Activated CD8-positive, alpha-beta memory T cell treated with anti-CD3 and anti-CD28 coated beads for 4 hours (primary cell): ENCODE data around the gene WT1.

Source experiments
- DNase-seq, 2 donors: peaks; one replicate each; pipeline ENCODE4 v3.0.0-alpha.2; 2020; ENCODE audit warnings: low read depth in 2 of 2

WT1 gene

DNA sequence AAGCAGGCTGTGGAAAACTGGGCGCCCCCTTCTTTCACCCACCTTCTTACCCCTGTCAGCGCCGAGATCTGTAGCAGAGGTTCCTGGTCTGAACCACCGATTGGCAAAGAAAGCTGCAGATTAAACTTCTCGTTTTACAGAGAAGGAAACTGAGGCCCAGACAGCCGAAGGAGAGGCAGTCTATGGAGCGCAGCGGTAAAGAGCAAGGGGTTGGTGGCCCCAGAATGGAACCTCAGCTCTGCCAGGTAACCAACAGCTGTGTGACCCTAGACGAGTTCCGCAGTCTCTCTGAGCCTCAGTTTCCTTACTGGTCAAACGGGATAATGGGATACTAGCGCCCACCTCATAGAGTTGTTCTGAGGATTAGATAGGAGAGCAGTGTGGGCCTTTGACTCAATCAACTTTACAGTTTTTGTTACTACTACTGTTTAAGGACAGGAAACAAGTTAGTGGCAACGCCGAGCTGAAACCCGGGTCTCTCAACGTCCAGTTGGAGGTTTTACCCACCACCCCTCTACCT is 3.1 kb upstream of the WT1 start:
- no peak for DNase-seq

DNA sequence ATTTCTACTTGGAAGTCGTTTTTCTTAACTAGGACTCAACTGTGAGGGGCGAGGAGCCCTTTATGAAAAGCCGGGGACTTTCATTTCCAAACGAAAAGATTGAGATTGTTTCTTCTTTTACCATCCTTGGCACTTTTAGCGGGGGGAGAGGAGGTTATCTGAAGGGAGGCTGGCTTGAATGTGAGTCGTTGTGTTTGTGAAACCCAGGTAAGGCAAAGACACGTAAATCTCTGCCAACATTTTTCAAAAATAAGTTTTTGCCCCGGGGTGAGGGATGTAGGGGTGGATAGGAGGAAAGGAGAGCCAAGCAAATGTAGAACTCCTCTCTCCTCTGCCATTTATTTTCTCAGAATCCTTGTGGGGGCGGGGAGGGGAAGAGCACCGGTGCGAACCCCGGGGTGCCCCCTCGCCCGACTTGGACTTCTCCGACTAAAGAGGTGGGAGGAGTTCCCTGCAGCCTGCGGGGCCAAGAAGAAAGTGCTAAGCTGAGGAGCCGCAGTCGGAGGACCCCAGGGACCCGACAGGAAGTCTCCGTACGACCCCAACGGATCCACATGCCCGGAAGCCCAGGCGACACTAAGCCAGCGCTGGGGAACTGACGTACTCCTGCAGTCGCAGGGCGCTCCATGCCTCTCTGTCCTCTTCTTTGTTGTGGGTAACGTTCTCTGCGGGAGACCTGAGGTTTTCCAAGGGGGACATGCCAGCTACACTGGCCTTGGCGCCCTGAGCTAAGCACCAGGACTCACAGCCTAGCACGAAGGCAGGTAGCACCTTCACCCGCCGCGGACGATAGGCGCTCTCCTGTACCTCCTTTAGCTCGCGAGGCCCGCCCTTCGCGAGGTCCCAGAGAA is 2.4 kb upstream of the WT1 start:
- no peak for DNase-seq

DNA sequence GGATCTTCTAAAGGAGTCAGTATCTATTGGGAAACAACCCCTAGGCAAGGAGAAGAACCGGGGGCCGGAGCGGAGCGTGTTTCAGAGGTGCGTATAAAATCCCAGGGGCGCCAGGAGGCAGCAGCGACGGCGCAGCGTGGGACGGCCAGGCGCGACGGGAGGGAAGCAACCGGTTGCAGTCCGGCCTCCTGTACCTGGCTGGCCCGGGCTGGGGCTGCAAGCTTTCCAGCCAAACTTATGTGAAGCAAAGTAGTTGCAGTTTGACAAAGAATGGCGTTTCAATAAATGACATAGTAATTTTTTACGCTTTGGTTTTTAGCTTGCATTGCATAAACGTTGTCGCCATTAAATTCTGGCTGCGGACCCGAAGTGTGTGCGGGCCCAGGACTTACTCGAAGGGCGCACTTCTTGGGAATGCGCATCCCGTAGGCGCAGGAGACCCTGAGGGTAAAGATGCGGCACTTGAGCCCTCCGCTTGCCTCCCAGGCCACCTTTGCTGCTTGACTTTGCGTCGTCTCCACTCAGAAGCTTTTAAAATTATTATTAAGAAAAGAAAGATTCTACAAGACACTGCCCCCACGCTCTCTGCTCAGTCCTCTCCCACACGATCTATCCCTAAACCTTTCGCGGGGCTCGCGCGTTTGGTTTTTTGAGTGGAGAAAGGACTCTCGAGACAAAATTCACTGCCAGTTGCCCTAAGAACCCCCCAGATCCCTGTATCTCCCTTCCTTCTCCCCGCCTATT is 1.6 kb upstream of the WT1 start:
- no peak for DNase-seq

DNA sequence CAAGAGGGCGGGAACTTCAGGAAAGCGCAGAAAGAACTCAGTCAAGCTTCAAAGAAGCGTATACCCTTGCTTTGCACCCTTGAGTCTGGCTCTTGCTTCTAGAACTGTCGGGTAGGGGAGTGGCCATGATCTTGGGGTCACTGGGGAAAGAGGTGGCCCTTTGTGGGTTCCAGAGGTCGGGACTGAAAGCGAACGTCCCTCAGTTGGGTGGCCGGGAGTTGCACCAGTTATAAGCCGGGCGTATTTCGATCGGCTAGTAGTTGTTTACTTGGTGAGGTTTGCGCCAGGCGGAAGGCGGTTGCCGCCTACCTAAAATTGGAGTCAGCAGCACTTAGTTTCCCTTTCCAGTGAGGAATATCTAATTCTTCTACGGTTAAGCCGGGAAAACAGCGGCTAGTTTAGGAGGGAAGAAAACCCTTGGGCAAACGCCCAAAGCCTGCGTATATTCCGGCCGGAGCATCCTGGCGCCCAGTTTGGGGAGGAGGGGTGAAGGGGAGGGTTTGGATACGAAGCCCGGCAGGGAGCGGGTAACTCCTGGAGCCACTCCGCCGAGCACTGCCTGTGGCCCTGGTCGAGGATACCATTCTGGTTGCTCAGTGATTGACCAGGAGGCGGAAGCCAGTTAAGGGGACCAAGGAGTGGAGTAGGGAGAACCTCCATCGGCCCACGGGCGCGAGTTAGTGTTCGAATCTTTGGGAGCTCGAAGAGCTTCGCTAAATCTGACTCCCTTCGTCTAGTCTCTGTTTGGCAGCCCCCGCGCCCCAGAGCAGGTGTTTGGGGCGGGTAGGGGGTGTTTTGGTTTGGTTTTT is 807 bp upstream of the WT1 start:
- DNase-seq: no peak

DNA sequence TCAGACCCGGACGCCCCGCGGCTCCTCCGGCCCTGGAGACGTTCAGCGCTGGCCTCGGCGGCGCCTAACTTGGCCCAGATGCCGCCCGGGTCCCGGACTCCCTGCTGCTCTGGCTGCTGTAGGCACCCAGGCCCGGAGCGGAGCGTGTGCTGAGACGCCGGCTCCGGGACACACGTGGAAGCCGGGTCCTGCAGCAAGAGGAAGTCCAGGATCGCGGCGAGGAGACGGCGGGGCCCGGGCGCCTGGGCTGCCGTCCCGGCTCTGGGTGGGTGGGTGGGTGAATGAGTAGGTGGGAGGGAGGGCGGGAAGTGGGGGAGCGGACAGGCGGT is 223 bp downstream of the WT1 start:
- DNase-seq: no peak

DNA sequence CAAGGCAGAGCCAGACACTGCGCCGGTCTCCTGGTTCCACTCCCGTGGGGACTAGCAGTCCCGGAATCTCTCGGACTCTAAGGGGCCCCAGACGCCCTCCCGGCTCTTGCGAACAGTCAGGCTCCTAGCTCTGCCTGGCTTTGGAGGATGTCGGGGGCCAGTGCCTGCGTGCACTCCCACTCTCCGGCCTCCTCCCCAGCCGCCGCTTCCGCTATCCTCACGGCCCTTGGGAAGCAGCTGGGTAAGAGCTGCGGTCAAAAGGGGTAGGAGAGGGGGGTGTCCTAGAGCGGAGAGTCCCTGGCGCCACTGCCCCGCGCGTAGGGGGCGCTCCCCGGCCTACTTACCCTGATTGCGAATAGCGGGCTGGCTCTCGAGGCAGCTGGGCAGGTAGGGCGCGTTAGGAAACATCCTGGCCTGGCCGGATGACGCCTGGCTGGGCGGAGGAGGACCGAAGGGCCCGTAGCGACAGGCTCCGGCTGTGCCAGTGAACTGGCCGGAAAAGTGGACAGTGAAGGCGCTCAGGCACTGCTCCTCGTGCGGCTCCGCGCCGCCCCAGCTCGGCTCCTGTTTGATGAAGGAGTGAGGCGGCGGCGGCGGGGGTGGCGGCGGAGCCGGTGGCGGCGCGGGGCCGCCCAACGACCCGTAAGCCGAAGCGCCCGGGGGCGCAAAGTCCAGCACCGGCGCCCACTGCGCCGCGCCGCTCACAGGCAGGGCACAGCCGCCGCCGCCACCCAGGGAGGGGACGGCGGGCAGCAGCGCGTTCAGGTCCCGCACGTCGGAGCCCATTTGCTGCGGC is 785 bp downstream of the WT1 start:
- no peak for DNase-seq

DNA sequence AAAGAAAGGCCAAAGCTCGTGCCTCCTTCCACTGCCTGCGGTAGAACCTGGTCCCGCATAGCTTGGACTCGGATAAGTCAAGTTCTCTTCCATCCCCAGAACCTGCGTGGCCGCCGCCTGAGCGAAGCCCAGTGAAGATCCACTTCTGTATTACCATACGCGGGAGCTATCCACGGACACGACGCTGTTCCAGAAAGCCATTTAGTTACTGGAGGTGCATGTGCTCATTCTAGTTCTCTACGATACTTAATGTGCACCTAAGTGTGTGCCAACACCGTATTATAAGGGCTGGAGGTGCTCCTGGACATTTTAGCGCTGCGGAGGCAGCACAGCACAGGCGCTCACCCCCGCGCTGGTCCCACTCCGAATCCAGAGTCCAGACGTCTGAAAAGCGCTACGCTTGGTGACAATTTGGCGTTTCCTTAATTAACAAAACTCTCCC is 1.4 kb downstream of the WT1 start:
- DNase-seq: no peak

DNA sequence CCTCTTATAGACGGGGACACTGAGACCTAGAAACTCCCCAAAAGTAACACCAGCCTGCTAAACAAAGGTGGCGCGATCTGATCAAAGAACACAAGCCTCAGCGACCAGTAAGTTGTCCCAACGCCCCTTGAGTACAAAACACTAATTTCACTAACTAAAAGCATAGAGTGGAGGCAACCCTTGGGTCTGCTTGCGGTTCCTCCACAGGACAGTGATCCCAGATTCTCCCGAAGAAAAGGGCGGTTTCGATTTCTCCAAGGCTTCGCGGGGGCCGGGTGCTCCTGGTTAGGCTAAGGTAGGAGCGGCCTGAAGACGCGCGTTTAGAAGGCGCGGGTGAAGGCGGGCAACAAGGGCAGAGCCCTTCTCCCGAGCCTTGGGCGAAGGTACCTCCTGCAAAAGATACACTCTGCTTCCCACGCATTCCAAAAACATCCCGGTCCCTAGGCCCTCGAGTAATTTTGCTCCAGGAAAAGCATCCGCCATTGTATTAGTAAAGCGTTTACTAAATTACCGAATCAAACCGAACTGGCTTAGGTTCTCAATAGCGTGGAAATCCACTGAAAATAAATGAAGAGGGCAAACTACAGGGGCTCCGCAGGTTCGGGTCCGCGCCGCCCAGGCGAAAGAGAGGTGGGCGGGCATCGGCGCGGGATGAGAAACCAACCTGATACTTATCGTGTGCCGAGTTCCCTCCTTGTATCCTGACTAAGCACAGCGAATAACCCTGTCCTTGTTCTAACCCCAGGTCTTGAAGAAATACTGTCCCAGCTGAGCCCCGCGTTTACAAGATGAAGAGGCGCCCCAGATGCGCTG is 2.0 kb downstream of the WT1 start:
- DNase-seq: no peak

DNA sequence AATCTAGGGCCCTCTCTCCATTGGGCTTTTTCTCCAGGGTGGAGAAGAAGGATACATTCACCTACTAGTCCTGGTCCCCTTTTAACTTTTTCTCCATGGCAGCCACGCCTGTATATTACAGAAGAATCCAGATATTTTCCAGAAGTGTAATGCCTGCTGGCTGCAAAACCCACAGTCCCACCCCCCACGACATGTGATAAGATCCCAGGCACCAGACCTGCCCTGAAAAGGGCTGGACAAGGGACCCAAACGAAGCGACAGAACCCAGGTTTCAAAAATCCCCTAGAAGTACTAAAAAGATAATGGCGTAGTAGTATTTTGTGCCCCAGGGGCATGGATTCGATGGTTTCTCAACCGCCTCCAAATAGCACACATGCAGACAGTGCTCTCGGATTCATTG is 2.8 kb downstream of the WT1 start:
- DNase-seq: no peak

DNA sequence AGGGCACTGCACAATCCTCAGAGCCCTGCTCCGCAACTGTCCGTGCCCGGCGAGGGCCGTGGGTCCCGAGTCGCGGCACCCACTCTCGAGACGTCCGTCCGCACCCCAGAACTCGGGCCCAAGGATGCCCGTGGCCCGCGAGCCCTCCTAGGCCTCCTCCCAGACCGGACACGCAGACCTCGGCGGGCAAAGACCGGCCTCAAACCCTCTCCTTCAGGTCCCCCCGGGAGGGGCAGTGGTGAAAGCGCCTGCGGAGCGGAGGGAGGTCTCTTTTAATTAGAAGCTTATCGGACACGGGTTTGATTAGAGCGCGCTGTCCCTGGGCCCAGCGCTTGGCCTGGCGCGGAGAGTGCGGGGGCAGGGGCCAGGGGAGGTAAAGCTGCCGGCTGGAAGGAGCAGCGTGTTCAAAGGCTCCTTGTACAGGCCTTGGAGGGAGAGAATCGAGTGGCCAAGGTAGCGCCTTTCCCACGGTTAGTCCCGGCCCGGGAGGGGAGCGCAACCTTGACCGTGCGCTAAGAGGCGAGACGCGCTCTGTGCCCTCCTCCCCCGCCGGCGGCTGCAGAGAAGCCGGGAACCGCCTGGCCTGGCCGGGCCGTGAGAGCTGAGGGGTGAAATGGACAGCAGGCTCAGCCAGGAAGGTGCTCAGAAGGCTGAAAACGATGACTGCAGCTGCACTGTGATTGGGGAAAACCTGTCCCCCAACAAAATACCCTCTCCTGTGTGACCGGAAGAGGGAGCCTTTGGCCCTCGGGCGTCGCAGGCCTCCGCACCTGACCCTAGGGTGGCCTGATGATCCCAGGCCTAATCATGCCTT is 4.6 kb downstream of the WT1 start:
- no peak for DNase-seq

DNA sequence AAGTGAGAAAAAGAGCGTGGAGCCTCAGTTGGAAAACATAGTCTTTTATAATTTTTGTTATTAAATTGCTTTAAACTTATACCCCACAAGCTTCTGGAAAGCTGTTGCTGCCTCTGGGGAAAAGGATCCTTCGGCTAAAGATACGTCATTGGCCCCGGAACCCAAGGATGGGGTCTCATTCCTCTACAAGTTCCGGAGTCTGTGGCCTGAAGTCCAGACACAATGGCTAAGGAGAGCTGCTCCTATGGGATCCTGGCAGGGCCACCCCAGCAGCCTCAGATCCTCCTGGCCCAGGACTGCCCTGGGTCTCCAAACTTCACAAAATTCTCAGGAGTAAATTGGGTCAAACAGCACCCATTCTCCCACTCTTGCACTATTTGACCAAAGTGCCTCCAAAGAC is 5.9 kb downstream of the WT1 start:
- DNase-seq: no peak

DNA sequence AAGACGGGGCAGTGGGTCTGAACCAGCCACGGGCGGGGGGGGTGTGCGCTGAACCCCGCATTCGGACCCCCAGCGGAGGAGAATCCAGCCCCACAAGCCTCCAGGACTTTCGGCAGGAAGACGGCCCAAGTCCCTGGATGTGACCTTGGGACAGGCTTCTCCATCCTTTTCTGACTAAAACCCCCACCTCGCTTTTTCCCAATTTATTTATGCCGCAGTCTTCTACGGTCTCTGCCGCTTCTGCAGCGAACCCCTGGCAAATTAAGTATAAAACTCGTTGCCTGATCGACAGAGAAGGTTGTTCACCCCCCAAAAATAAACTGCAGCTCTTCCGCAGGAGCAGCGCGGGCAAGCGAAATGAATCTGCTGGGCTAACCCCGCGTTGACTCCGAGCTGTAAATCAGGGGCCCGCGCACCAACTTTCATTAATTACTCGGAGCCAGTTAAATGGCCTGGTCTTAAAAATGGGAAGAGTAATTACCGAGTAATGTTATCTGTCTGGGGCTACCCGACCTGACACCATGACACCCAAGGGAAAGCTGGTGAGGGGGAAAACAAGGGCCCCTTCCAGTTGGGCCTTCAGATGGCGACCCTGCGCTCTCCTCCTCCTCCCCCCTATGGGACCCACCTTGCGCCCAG is 6.6 kb downstream of the WT1 start:
- DNase-seq: no peak

DNA sequence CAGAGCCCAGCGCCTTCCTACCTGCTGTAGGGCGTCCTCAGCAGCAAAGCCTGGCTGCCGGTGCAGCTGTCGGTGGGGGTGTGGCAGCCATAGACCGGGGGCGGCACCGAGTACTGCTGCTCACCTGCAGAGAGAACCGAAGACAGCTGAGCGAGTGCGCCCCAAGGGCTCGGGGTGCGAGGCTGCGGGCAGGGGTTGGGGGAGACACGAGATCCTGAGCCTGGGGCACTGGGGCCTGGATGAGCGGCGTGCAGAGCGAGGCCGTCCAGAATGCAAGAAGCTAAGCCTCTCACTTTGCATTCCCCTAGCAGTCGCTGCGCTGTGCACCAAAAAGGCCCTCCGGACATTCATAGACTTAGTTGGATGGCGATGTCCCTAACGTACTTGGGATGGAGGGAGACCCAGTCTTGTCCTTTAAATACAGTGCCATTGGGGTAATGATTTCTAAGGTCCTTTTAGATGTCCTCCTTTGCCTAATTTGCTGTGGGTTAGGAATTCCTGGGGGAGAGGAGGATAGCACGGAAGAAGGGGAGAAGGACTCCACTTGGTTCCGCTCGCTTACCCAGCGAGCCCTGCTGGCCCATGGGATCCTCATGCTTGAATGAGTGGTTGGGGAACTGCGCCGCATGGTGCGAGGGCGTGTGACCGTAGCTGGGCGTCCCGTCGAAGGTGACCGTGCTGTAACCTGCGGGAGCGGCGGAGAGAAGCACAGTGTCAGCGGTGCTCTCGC is 7.2 kb downstream of the WT1 start:
- no peak for DNase-seq

DNA sequence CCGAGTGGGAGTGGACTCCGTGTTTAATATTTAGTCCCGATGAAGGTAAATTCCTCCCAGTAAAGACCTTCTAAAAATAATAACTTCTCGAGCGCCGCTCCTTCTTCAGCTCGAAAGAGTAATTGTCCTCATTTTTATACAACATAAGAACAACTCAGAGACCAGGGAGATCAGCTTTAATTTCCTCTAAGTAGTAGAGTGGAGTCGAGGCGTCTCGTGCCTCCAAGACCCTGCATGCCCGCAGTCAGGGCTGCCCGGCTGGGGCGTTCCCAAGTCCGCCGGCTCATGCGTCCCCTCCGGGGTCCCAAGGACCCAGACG is 7.8 kb downstream of the WT1 start:
- DNase-seq: no peak

DNA sequence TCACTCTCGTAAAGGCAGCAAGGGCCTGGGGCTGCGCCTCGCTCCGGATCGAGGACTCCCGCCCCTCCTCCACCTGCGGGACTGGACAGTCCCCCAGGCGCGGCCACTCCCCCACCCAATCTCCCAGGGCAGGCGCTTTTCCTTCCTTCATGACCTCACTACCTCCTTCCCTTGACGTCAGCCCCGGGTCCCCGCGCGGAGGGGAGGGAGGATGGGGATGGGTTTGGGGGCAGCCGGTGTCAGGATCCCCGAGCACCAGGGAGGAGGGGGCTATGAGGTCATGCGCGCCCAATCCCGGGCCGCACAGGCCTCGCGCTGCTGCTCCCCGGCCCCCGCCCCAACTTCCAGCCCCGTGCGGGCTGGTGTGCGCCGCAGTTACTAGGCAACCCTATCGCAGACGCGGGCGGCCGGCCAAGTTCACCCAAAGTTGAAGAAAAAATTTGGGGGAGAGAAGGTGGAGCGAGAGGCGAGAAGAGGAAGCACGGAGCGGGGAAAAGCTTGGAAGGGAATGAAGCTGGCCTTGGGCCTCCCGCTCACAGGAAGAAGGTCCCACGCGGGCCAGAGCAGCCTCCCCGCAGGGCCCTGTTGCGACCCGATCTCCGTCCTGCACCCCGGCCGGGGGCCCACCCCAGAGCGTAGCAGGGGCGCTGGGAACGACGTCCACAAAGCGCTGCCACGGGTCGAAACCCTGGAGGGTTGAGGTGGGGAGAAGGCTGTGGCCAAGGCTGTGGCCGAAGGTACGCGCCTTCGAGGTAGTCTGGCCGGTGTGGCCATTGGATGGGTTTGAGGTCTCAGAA is 8.3 kb downstream of the WT1 start:
- no peak for DNase-seq

DNA sequence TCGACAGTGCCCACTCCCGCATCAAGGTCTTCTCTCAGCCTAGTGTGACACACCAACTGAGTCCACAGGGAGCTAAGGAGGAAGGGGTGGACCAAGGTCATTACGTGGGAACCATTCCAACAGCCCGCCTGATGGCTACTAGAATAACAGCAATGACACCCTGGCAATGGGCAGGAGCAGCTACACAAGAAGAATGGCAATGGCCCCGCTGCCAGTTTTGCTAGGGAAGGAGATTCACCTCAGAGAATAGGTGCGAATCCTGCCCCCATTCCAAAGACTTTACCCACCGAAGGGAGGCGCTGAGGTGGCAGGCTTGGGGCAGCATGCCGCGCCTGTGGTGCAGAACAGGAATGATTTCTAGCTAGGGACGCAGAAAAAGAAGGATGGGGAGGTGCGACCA is 9.1 kb downstream of the WT1 start:
- DNase-seq: no peak

DNA sequence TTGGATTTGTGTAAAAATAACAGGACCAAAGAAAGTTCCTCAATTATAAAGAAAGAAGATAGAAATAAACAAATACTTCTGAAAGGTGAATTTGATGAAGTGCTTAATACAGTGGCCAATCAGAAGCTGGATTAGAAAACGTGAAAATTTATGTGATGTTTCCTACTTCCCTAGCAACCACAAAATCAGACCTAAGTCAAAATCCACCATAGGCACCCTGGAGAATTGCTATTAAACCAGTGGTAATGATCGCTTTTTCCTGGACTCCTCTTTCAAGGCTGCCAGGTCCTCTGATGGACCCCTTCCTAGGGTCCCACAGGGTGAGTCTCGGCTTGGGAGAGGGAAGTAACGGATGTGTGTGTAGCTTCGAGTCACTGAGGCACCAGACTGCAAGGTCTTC is 9.6 kb downstream of the WT1 start:
- DNase-seq: no peak

DNA sequence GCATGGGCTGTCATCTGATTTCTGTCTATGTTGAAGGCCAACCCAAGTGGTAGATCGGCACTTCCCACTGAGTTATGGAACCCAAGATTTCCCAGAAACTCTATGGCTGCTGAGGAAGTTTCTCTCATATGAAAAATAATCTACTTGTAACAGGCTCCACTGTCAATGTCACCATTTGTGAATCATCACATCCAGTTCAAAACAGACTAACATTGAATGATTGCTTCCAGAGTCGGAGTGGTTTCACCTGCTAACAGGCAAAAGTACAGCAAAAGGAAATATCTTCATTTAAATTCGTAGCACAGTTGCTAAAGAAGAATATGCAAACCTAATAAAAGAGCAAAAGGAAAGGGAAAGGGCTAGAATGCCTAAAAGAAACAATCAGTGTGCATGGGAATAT is 12.8 kb downstream of the WT1 start:
- DNase-seq: no peak
